A549 (cell line): ENCODE measurements around the gene FOXC2.

Experiments used
- ATOH8 ChIP-seq: fragments of 250-450 bp; sonication (Bioruptor Pico); IDR thresholded peaks from 2 replicates; pipeline ENCODE4 v1.5.0; 2020; ENCODE audit warnings: low read depth, mild to moderate bottlenecking, moderate library complexity
- CHD4 ChIP-seq: fragments of 200-600 bp; sonication (generic); IDR thresholded peaks from 2 replicates; pipeline ENCODE4 v1.6.1; 2016; ENCODE audit warnings: antibody characterized with exemption, mild to moderate bottlenecking, borderline replicate concordance
- CTCF ChIP-seq: fragments of >200 bp; sonication (Bioruptor Twin); formaldehyde crosslinking; IDR thresholded peaks from 3 replicates; pipeline ENCODE4 v1.5.1; 2016
- HOXA7 ChIP-seq: fragments of 250-450 bp; sonication (Bioruptor Pico); IDR thresholded peaks from 2 replicates; pipeline ENCODE4 v1.5.0; 2020; ENCODE audit warnings: mild to moderate bottlenecking, moderate library complexity
- MAX ChIP-seq: IDR thresholded peaks from 2 replicates; pipeline ENCODE4 v1.6.1; 2012
- POLR2AphosphoS2 ChIP-seq: conservative IDR thresholded peaks from 2 replicates; pipeline ENCODE4 v1.6.1; 2012; ENCODE audit warnings: low read length, improper control_type of control experiment, inconsistent platforms
- RFX5 ChIP-seq: fragments of 450-650 bp; IDR thresholded peaks from 2 replicates; pipeline ENCODE4 v1.7.1; 2014; ENCODE audit warnings: antibody characterized with exemption, mild to moderate bottlenecking, moderate library complexity
- RNF2 ChIP-seq: fragments of 200-600 bp; sonication (generic); IDR thresholded peaks from 2 replicates; pipeline ENCODE4 v1.6.1; 2016; ENCODE audit warnings: low read depth, mild to moderate bottlenecking, antibody characterized with exemption, moderate library complexity, borderline replicate concordance
- TFCP2L1 ChIP-seq: fragments of 250-450 bp; sonication (Bioruptor Pico); IDR thresholded peaks from 2 replicates; pipeline ENCODE4 v1.5.0; 2021; ENCODE audit warnings: mild to moderate bottlenecking

GRCh38 chr16:86568677-86569623 is 2.3 kb downstream of the FOXC2 start:
- no peak for TF ChIP-seq TFCP2L1 (CRISPR knock-in tag)
- no peak for TF ChIP-seq RNF2
- no peak for TF ChIP-seq CTCF
- no peak for TF ChIP-seq HOXA7 (CRISPR knock-in tag)
- no peak for TF ChIP-seq CHD4
- no peak for TF ChIP-seq RFX5
- no peak for TF ChIP-seq MAX
- no peak for TF ChIP-seq POLR2AphosphoS2
- no peak for TF ChIP-seq ATOH8 (CRISPR knock-in tag)
